ENCODE data around the gene BIN1.

GRCh38 chr2:127022817-127023216 lies 84.1 kb downstream of the BIN1 start:
- TF ChIP-seq CTCF (IDR thresholded peaks at IDR 0.05): no peak
- no peak for TF ChIP-seq EZH2 (IDR thresholded peaks at IDR 0.05; ENCODE audit: borderline replicate concordance, insufficient read depth, low read depth, low read length, poor library complexity, severe bottlenecking)
